K562 (cell line): Measurements from ENCODE around the gene LAGE3. TPM values are rescaled to one million over a fixed set of nuclear protein-coding genes. Genes with fewer than 3 reads are reported as not detected.

Experiments
- ARID1B ChIP-seq: fragments of 450-650 bp; IDR thresholded peaks from 2 replicates; pipeline ENCODE4 v1.6.1; 2016; ENCODE audit warnings: antibody characterized with exemption, mild to moderate bottlenecking, inconsistent platforms
- CCNT2 ChIP-seq: IDR thresholded peaks from 2 replicates; pipeline ENCODE4 v1.6.1; 2011; ENCODE audit warnings: borderline replicate concordance, low read depth, mild to moderate bottlenecking, moderate library complexity, mixed read lengths, low read length; ENCODE audit not compliant: insufficient read length; ENCODE audit errors: extremely low read depth
- CTCF ChIP-seq, 3 experiments: IDR thresholded peaks in 2 of 3; conservative IDR thresholded peaks in 1 of 3; 2 replicates each; pipeline ENCODE4 v1.5.1; 2011 to 2012; ENCODE audit warnings: low read length in 3 of 3, mild to moderate bottlenecking in 3 of 3, control low read depth in 2 of 3, improper control_type of control experiment in 1 of 3, inconsistent platforms in 1 of 3, low read depth in 1 of 3, mixed read lengths in 1 of 3, moderate library complexity in 1 of 3; ENCODE audit not compliant: insufficient read depth in 2 of 3
- FOXK1 ChIP-seq: sonication (generic); formaldehyde crosslinking; IDR thresholded peaks from 2 replicates; pipeline ENCODE4 v1.8.0; 2022; ENCODE audit warnings: missing genetic modification reagents, mild to moderate bottlenecking, borderline replicate concordance
- GTF3C2 ChIP-seq: IDR thresholded peaks from 3 replicates; pipeline ENCODE4 v1.6.1; 2011; ENCODE audit warnings: borderline replicate concordance, mild to moderate bottlenecking, moderate library complexity; ENCODE audit not compliant: insufficient read length; ENCODE audit errors: extremely low read depth
- JUN ChIP-seq, 2 experiments: sonication (generic) in 1 of 2; formaldehyde crosslinking in 1 of 2; IDR thresholded peaks; 2 replicates each; pipeline versions ENCODE4 v1.6.1 to v1.8.0; 2012 to 2022; ENCODE audit warnings: borderline replicate concordance in 2 of 2, mild to moderate bottlenecking in 2 of 2, improper control_type of control experiment in 1 of 2, low read depth in 1 of 2, low read length in 1 of 2, missing genetic modification reagents in 1 of 2
- LCOR ChIP-seq: sonication (generic); formaldehyde crosslinking; IDR thresholded peaks from 2 replicates; pipeline ENCODE4 v1.8.0; 2022; ENCODE audit warnings: mild to moderate bottlenecking, missing genetic modification reagents
- NFE2 ChIP-seq: IDR thresholded peaks from 2 replicates; pipeline ENCODE4 v1.6.1; 2014; ENCODE audit warnings: antibody characterized with exemption, low read depth
- NRF1 ChIP-seq, 2 experiments: fragments of 450-650 bp; IDR thresholded peaks in 1 of 2; conservative IDR thresholded peaks in 1 of 2; 2 replicates each; pipeline ENCODE4 v1.6.1; 2014; ENCODE audit warnings: mild to moderate bottlenecking in 2 of 2
- OTX1 ChIP-seq: fragments of 450-650 bp; formaldehyde crosslinking; IDR thresholded peaks from 2 replicates; pipeline ENCODE4 v1.4.0; 2022; ENCODE audit warnings: mild to moderate bottlenecking
- SUPT5H ChIP-seq: fragments of 450-650 bp; IDR thresholded peaks from 2 replicates; pipeline ENCODE4 v1.6.1; 2016
- TSHZ1 ChIP-seq: fragments of 250-450 bp; sonication (Bioruptor Pico); IDR thresholded peaks from 2 replicates; pipeline ENCODE4 v1.4.0; 2020; ENCODE audit warnings: mild to moderate bottlenecking, moderate library complexity
- VEZF1 ChIP-seq: fragments of 200-800 bp; sonication (Bioruptor generic); IDR thresholded peaks from 2 replicates; pipeline ENCODE4 v1.6.1; 2017; ENCODE audit warnings: missing genetic modification characterization, missing compliant biosample characterization
- ZKSCAN1 ChIP-seq: fragments of 150-350 bp; IDR thresholded peaks from 2 replicates; pipeline ENCODE4 v1.6.1; 2016; ENCODE audit warnings: low read depth, low read length
- ZNF347 ChIP-seq: fragments of 450-650 bp; formaldehyde crosslinking; IDR thresholded peaks from 2 replicates; pipeline ENCODE4 v1.4.0; 2020; ENCODE audit warnings: low read depth, mild to moderate bottlenecking, moderate library complexity
- ZNF583 ChIP-seq: fragments of 250-450 bp; sonication (Bioruptor Pico); IDR thresholded peaks from 2 replicates; pipeline ENCODE4 v1.4.0; 2020
- polyA plus RNA-seq, 8 experiments: library from polyadenylated mRNA; depleted of rRNA in 4 of 8; stranded (reverse) in 5 of 8; unstranded in 3 of 8; fragments of >200 nt; fragmentation: Nextera tagmentation in 2 of 8; fragmentation: Illumina TruSeq in 1 of 8; extraction: Ambion mirVana in 2 of 8; extraction: Trizol in 1 of 8; gene quantifications; 2 replicates each; pipeline versions ENCODE4 v1.2.1 to v1.2.3, GENCODE V29; 2011 to 2014; ENCODE audit warnings: inconsistent platforms in 1 of 8, missing spikeins in 1 of 8
- total RNA-seq, 7 experiments: library from RNA; depleted of rRNA in 6 of 7; stranded (reverse); fragments of >200 nt in 6 of 7; fragmentation: Illumina TruSeq in 2 of 7; extraction: Trizol in 2 of 7; gene quantifications; 2 replicates each; pipeline versions ENCODE4 v1.2.1 to v1.2.3, GENCODE V29; 2011 to 2021; ENCODE audit warnings: low replicate concordance in 1 of 7

LAGE3 gene
- total and polyA plus RNA-seq, 9 of the 15 experiments (the other 6 are each of a cell fraction or from before 2014, with no cell fraction given) = 28.2 to 125 (median 35.8) TPM

- no peak for TF ChIP-seq JUN (IDR thresholded peaks at IDR 0.05; ENCODE audit: borderline replicate concordance, low read depth, low read length)
- TF ChIP-seq JUN (CRISPR knock-in tag; IDR thresholded peaks at IDR 0.05; ENCODE audit: borderline replicate concordance) = no peak
- TF ChIP-seq ZKSCAN1 = no peak
- no peak for TF ChIP-seq FOXK1 (CRISPR knock-in tag)
- TF ChIP-seq VEZF1 = 0 out of 2 replicates have a peak, but pooled peaks have one; percentile 29
- no peak for TF ChIP-seq CTCF (IDR thresholded peaks at IDR 0.05 in 2 of 3, conservative IDR thresholded peaks at IDR 0.05 in 1 of 3; ENCODE audit: insufficient read depth in 2 of 3, low read depth in 1 of 3, low read length in 3 of 3)
- no peak for TF ChIP-seq TSHZ1 (CRISPR knock-in tag)
- TF ChIP-seq NFE2 = no peak
- no peak for TF ChIP-seq OTX1 (CRISPR knock-in tag)
- no peak for TF ChIP-seq ZNF583 (CRISPR knock-in tag)
- no peak for TF ChIP-seq ARID1B
- no peak for TF ChIP-seq LCOR (CRISPR knock-in tag)
- TF ChIP-seq NRF1 (conservative IDR thresholded peaks at IDR 0.05 in 1 of 2, IDR thresholded peaks at IDR 0.05 in 1 of 2) = peak; percentile 88 to 89
- TF ChIP-seq CCNT2 = peak; percentile 49
- TF ChIP-seq GTF3C2 = no peak
- peak; percentile 76 for TF ChIP-seq SUPT5H
- no peak for TF ChIP-seq ZNF347 (CRISPR knock-in tag)
Measured at GRCh38 chrX:154515966-154516655, 37.0 kb upstream of the LAGE3 start, which contains the start of gene FAM3A (continued).
